ENCODE data around the gene HSF2. TPM values are rescaled to one million over a fixed set of nuclear protein-coding genes. Genes with fewer than 3 reads are reported as not detected.
A peak's percentile ranks its signal among the peaks of the same experiment; 100 is the strongest.

Gene HSF2
- total RNA-seq, 1 donor from 2014 or later = 12.3 TPM

GRCh38 chr6:122374307-122374706 is 25.1 kb upstream of the HSF2 start:
- Mint-ChIP-seq H3K4me1 (ENCODE audit: low read depth) (no peaks in the 10 kb centered on the region), H3K27me3 (ENCODE audit: low read depth) (peaks cover 47% of the 10 kb centered on the region), H3K9me3 (ENCODE audit: low read depth) (no peaks in the 10 kb centered on the region), H3K27ac (ENCODE audit: unreplicated experiment) (no peak overlapping the region), H3K36me3 (ENCODE audit: low read depth) (no peaks in the 10 kb centered on the region), H3K4me3 (ENCODE audit: unreplicated experiment) (no peak overlapping the region)
- no peak for TF ChIP-seq CTCF (IDR thresholded peaks at IDR 0.05)
- DNase-seq (ENCODE audit: low spot score) = no peak

DNA sequence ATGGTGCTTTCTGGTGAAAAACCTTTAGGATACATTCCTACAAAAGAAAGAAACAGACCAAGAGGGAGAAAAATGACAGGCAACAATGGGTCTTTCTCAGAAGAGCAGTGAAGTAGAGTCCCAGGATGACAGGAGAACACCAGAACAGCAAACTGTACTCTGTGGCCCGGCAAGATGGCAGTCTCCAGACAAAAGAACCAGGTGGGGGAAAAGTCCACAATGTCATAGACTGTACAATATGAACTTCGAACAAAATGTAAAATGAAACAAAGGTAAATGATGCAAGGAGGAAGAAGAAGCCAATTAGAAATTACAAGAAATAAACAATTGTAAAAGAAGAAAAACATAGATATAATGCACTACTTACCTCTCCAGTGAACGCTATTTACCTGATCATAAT is 23.2 kb upstream of the HSF2 start:
- Mint-ChIP-seq H3K36me3 (ENCODE audit: low read depth) (peaks cover 3% of the 10 kb centered on the region), H3K27ac (ENCODE audit: unreplicated experiment) (no peak overlapping the region), H3K9me3 (ENCODE audit: low read depth) (no peaks in the 10 kb centered on the region), H3K27me3 (ENCODE audit: low read depth) (peaks cover 54% of the 10 kb centered on the region), H3K4me3 (ENCODE audit: unreplicated experiment) (no peak overlapping the region), H3K4me1 (ENCODE audit: low read depth) (no peaks in the 10 kb centered on the region)
- no peak for TF ChIP-seq CTCF (IDR thresholded peaks at IDR 0.05)
- DNase-seq (ENCODE audit: low spot score) = no peak

DNA sequence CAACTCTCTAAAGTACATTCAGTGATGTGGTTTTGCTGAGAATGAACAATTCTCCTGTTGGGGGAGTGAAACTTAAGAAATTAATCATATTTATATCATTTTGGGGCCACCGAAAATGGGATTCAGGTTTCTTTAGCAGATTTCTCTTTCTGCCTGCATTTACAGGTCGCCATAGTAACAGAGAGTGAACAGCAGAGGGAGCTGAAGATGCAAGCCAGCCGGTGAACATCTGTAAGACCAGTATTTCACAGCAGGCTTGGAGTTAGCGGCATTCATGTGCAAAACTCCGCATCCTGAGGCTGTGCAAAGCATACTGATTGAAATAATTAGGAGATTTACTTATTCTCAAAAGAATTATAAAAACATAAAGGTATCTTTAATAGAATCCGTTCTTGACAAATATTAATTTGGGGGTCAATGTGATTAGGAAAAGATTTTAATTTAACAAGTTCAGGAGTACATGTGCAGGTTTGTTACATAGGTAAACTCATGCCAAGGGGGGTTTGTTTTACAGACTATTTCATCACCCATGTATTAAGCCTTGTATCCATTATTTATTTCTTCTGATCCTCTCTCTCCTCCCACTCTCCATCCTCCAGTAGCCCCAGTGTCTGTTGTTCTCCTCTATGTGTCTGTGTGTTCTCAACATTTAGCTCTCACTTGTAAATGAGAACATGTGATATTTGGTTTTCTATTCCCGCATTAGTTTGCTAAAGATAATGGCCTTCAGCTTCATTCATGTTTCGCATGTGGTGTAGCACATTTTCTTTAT is 17.8 kb upstream of the HSF2 start:
- Mint-ChIP-seq H3K4me1 (ENCODE audit: low read depth) (peaks cover 3% of the 10 kb centered on the region), H3K4me3 (ENCODE audit: unreplicated experiment) (no peak overlapping the region), H3K36me3 (ENCODE audit: low read depth) (peaks cover 3% of the 10 kb centered on the region), H3K27me3 (ENCODE audit: low read depth) (peaks cover 31% of the 10 kb centered on the region), H3K9me3 (ENCODE audit: low read depth) (no peaks in the 10 kb centered on the region), H3K27ac (ENCODE audit: unreplicated experiment) (no peak overlapping the region)
- TF ChIP-seq CTCF (IDR thresholded peaks at IDR 0.05) = peak; percentile 86
- no peak for DNase-seq (ENCODE audit: low spot score)

GRCh38 chr6:122385857-122386612 is 13.4 kb upstream of the HSF2 start:
- Mint-ChIP-seq H3K36me3 (ENCODE audit: low read depth) (no peaks in the 10 kb centered on the region), H3K27me3 (ENCODE audit: low read depth) (peaks cover 16% of the 10 kb centered on the region), H3K27ac (ENCODE audit: unreplicated experiment) (no peak overlapping the region), H3K4me1 (ENCODE audit: low read depth) (peaks cover 3% of the 10 kb centered on the region), H3K4me3 (ENCODE audit: unreplicated experiment) (no peak overlapping the region), H3K9me3 (ENCODE audit: low read depth) (no peaks in the 10 kb centered on the region)
- DNase-seq (ENCODE audit: low spot score) = no peak
- no peak for TF ChIP-seq CTCF (IDR thresholded peaks at IDR 0.05)

GRCh38 chr6:122388945-122389344 is 10.5 kb upstream of the HSF2 start:
- Mint-ChIP-seq H3K27me3 (ENCODE audit: low read depth) (peaks cover 5% of the 10 kb centered on the region), H3K27ac (ENCODE audit: unreplicated experiment) (no peak overlapping the region), H3K9me3 (ENCODE audit: low read depth) (no peaks in the 10 kb centered on the region), H3K36me3 (ENCODE audit: low read depth) (no peaks in the 10 kb centered on the region), H3K4me1 (ENCODE audit: low read depth) (no peaks in the 10 kb centered on the region), H3K4me3 (ENCODE audit: unreplicated experiment) (no peak overlapping the region)
- no peak for TF ChIP-seq CTCF (IDR thresholded peaks at IDR 0.05)
- DNase-seq (ENCODE audit: low spot score) = no peak

Measured in chondrocyte (in vitro differentiated cells).